ENCODE results near the gene AKR1C4.

GRCh38 chr10:5259132-5259951, 62.7 kb downstream of the AKR1C4 start:
- no peak for TF ChIP-seq CTCF (IDR thresholded peaks at IDR 0.05)
- TF ChIP-seq POLR2A (IDR thresholded peaks at IDR 0.05) = no peak
